Heart right ventricle (tissue), 16 donors: ENCODE measurements around the gene GALE. TPM values are rescaled to one million over a fixed set of nuclear protein-coding genes. Genes with fewer than 3 reads are reported as not detected.
"Not testable (repeated sequence)": the region's sequence is repeated elsewhere in the genome, so short reads cannot be mapped to it uniquely, and the experiment has no call there.

ENCODE experiments used
- ATAC-seq, 8 donors: fragments of 200-7000 bp; cut with Tn5 transposase; one replicate each; pipeline ENCODE4 v1.9.1; 2020; ENCODE audit warnings: mild to moderate bottlenecking in 8 of 8, moderate library complexity in 8 of 8, moderate number of reproducible peaks in 1 of 8
- DNase-seq, 2 donors: peaks; one replicate each; pipeline ENCODE4 v3.0.0-alpha.2; 2020
- H3K27ac ChIP-seq, 10 donors: fragments of 200-600 bp; sonication (generic) in 2 of 10; one replicate each; pipeline versions ENCODE4 v1.5.0 to v1.8.0; 2020 to 2022; ENCODE audit warnings: mild to moderate bottlenecking in 3 of 10
- H3K27me3 ChIP-seq, 7 donors: fragments of 200-600 bp; one replicate each; pipeline ENCODE4 v1.8.0; 2021 to 2022; ENCODE audit warnings: mild to moderate bottlenecking in 2 of 7
- H3K36me3 ChIP-seq, 9 donors: fragments of 200-600 bp; sonication (generic) in 1 of 9; one replicate each; pipeline versions ENCODE4 v1.5.0 to v1.8.0; 2020 to 2022; ENCODE audit warnings: mild to moderate bottlenecking in 2 of 9
- H3K4me1 ChIP-seq, 9 donors: fragments of 200-600 bp; sonication (generic) in 1 of 9; one replicate each; pipeline versions ENCODE4 v1.5.0 to v1.8.0; 2020 to 2022; ENCODE audit warnings: mild to moderate bottlenecking in 4 of 9
- H3K4me3 ChIP-seq, 10 donors: fragments of 200-600 bp; sonication (generic) in 2 of 10; one replicate each; pipeline versions ENCODE4 v1.5.0 to v1.8.0; 2020 to 2022; ENCODE audit warnings: mild to moderate bottlenecking in 7 of 10, moderate library complexity in 2 of 10
- H3K9me3 ChIP-seq, 11 donors: fragments of 200-600 bp in 10 of 11; sonication (generic) in 2 of 11; one replicate each; pipeline versions ENCODE4 v1.5.0 to v1.8.0; 2013 to 2022; ENCODE audit warnings: mild to moderate bottlenecking in 2 of 11, control low read depth in 1 of 11, moderate library complexity in 1 of 11
- WGBS, 2 donors: extraction: QIAGEN DNeasy Blood & Tissue Kit; methylation state at CpG; one replicate each; pipeline ENCODE4 v1.1.7; 2013; ENCODE audit warnings: inconsistent platforms in 1 of 2; 5-methylcytosine and 5-hydroxymethylcytosine counted together
- intact Hi-C, 10 donors: fragments of 100-400 bp; cut with DNase I; formaldehyde crosslinking; loops; one replicate each; pipeline versions ENCODE4 v1.11.1 to v1.14.2; 2022
- long read RNA-seq, 3 donors: library from polyadenylated mRNA; unstranded; transcript quantifications; one replicate each; pipeline ENCODE4 v2.0.0, GENCODE V29; 2020 to 2021
- polyA plus RNA-seq, 2 donors: library from polyadenylated mRNA; stranded (reverse); fragments of 200-250 nt; gene quantifications; one replicate each; pipeline ENCODE4 v1.2.3, GENCODE V29; 2013
- total RNA-seq, 10 donors: library from RNA; stranded (reverse); fragmentation: NEBNext Ultra II Directional in 3 of 10; extraction: Animal tissue kit (Norgen Biotek cat#: 25700) in 3 of 10; gene quantifications; one replicate each; pipeline versions ENCODE4 v1.2.1 to v1.2.4, GENCODE V29; 2021 to 2023
- TF ChIP-seq, protein P1 (sequence below), 9 donors: fragments of 200-600 bp; sonication (generic) in 2 of 9; IDR thresholded peaks; one replicate each; pipeline versions ENCODE4 v1.5.0 to v1.8.0; 2021 to 2022; ENCODE audit warnings: antibody characterized with exemption in 9 of 9, mild to moderate bottlenecking in 5 of 9, moderate library complexity in 1 of 9
- donor health status: Arrhythmogenic right ventricular cardiomyopathy.
- donor health status: ischemic (EF 13 %, LVEDD 7.1; RV severe dilation, severe dysfunction).
- donor health status: healthy with polysubstance abuse.
- donor health status: DM: no; HTN: yes; CAD: no.
- donor health status: DM: no; HTN: no; CAD: no.
- donor health status: ischemic (EF 25% LVEDD 6.9; RV normal size, moderate dysfunction).
- donor health status: ischemic (EF 25% LVEDD 5.7; RV mildly dilated, moderate dysfunction).
- donor health status: healthy.
- donor health status: DM: yes; HTN: yes; CAD: no.
- donor health status: Ischemic cardiomyopathy.
- donor health status: ischemic (EF 35%, LVEDD 5.7; RV mildly dilated, moderate dysfunction).
- donor health status: nonischemic (EF 11% LVEDD 7.7; RV severe dilation, severe dysfunction).
- donor health status: DM: yes; HTN: yes; CAD: no.
- donor health status: PGD.
- donor health status: ischemic (EF 29% LVEDD 5.4; RV normal size, mild dysfunction).
- donor health status: nonischemic (EF 23%, LVEDD 6.1; RV moderate dilation, normal function).

Gene GALE
- 10 to 100 TPM in 2 of 10 donors, 1 to 10 TPM in 8; 5.3 to 14.1 (median 7.9) TPM for total RNA-seq
- 10 to 100 TPM; 14.9 to 22.2 TPM for polyA plus RNA-seq
- long read RNA-seq, donor 1, transcript GALE-216 (12 exons, 1,566 nt) = major isoform, 5 of 6 reads
- long read RNA-seq, donor 1, partial matches to known transcripts = 0 of 6 reads
- long read RNA-seq, donor 1, other reads (novel, unspliced or antisense) = 1 of 6 reads
- long read RNA-seq, donor 2, transcript GALE-216 (12 exons, 1,566 nt) = major isoform, 6 of 16 reads
- long read RNA-seq, donor 2, partial matches to known transcripts = 3 of 16 reads
- long read RNA-seq, donor 2, other reads (novel, unspliced or antisense) = 5 of 16 reads
- long read RNA-seq, donor 3, transcript GALE-207 (11 exons, 1,563 nt) = minor isoform, 7 of 98 reads
- long read RNA-seq, donor 3, transcript GALE-216 (12 exons, 1,566 nt) = major isoform, 58 of 98 reads
- long read RNA-seq, donor 3, partial matches to known transcripts = 5 of 98 reads
- long read RNA-seq, donor 3, other reads (novel, unspliced or antisense) = 27 of 98 reads

DNA sequence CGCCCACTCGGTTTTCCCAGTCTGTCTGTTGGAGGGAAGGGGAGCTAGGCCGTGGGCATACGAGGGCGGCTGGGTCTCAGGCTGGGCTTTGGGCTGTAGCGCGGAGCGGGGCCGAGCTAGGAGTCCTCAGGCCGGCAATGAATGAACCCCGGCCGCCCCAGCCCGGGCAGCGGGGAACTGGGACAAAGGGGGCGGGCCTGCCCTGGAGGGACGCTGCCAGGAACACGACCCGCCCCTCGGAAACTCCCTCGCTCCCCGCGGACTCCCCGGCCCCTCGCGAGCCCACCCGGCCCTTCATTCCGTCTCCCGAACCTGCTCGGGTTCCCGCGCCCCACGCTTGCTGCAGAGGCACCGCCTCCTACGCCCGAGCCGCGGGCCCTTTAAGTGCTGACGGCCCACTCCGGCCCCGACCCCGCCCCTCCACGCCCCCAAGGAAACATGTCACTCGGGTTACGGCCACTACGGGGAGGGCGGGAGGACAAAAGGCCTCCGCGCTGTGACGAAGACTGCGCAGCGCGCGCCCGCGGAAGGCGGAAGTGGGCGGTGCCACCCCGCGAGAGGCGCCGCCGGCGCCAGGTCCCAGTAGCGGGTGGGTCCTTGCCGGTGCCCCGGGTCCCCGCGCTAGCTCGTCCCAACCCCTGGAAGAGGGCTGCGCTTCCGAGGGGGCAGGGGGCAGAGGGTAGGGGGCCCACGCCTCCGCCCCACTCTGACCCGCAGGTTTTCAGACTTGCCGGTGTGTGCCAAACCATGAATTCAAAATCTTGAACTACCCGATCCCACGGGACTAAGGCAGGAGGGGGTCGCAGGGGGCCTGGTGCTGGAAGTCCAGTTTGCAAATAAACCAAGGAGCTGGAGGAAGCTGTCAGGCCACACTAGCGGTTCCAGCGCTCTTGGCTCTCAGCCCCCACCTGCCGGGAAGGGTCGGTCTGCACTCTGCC, at the start of gene GALE:
TSS of gene GALE (minus strand) at position 355 of the 938 bp plus-strand sequence. CDS start 1,747 bp downstream, outside the sequence.
- Histone ChIP-seq H3K4me3 (peak within 1 kb of the TSS; percentile 72 to 98 (median 89)), H3K9me3 (no peaks in the 10 kb centered on the region), H3K27me3 (no peaks in the 10 kb centered on the region), H3K36me3 (peaks cover 0 to 53% (median 4%) of the 10 kb centered on the region in 9 donors), H3K27ac (peak within 1 kb of the TSS; percentile 78 to 98 (median 94)), H3K4me1 (peaks cover 11 to 26% (median 22%) of the 10 kb centered on the region in 9 donors)
- WGBS, 2 donors = 0% methylated on average over 80 to 81 of the region's 82 CpGs
- intact Hi-C loops = loop anchor here in 1 of 10 donors (10.0 kb wide), 1 partner anchor 64 kb away; the partner anchor contains the start of gene FUCA1
- TF ChIP-seq, protein P1, sequence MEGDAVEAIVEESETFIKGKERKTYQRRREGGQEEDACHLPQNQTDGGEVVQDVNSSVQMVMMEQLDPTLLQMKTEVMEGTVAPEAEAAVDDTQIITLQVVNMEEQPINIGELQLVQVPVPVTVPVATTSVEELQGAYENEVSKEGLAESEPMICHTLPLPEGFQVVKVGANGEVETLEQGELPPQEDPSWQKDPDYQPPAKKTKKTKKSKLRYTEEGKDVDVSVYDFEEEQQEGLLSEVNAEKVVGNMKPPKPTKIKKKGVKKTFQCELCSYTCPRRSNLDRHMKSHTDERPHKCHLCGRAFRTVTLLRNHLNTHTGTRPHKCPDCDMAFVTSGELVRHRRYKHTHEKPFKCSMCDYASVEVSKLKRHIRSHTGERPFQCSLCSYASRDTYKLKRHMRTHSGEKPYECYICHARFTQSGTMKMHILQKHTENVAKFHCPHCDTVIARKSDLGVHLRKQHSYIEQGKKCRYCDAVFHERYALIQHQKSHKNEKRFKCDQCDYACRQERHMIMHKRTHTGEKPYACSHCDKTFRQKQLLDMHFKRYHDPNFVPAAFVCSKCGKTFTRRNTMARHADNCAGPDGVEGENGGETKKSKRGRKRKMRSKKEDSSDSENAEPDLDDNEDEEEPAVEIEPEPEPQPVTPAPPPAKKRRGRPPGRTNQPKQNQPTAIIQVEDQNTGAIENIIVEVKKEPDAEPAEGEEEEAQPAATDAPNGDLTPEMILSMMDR (IDR thresholded peaks at IDR 0.05) = no peak
- ATAC-seq = peak; percentile 94 to 97 (median 96)
- DNase-seq = peak; percentile 98

DNA sequence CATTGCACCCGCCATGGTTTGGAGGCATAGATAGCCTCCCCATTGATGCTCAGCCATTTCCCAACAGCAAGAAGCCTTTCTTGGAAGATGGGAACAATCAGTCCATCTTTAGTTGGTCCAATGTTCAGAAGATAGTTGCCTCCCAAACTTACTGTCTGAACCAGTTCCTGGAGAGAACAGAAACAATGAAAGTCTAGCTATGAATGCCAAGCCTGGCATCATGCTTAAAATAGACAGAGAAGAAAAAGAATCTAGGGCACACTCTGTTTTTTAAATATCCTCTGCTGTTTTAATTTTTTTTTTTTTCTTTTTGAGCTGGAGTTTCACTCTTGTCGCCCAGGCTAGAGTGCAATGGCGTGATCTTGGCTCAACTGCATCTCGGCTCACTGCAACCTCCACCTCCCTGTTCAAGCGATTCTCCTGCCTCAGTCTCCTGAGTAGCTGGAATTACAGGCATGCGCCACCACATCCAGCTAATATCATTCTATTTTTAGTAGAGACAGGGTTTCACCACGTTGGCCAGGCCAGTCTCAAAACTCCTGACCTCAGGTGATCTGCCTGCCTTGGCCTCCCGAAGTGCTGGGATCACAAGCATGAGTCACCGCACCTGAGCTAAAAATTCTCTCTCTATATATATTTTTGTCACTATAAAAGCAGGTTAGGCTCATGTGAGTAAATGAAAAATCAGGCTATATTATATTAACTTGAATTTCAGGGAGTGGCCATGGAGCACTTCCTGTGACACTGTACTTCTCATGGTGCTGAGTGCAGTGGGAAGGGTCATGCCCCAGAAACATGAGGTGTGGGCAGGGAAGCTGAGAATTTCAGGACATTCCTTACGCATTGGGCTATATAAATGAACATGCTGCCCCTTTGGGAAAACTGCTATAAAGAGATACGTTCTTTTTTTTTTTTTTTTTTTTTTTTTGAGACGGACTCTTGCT, 48.4 kb upstream of the GALE start:
- H3K4me3 ChIP-seq = no peak overlapping the region
- H3K4me1 ChIP-seq = peaks cover 0 to 18% (median 0%) of the 10 kb centered on the region in 9 donors
- peak; percentile 29 to 92 (median 76) for ATAC-seq
- peaks cover 0 to 70% (median 32%) of the 10 kb centered on the region in 9 donors for H3K36me3 ChIP-seq
- 65 to 68% methylated on average over 12 of the region's 12 CpGs for WGBS, 2 donors
- DNase-seq = no peak
- peaks cover 0 to 9% (median 0%) of the 10 kb centered on the region in 11 donors for H3K9me3 ChIP-seq
- H3K27me3 ChIP-seq = no peaks in the 10 kb centered on the region
- TF ChIP-seq, protein P1 (IDR thresholded peaks at IDR 0.05) = no peak
- intact Hi-C loops = no loop called here
- peak overlapping the region; percentile 3 to 85 (median 64) for H3K27ac ChIP-seq

DNA sequence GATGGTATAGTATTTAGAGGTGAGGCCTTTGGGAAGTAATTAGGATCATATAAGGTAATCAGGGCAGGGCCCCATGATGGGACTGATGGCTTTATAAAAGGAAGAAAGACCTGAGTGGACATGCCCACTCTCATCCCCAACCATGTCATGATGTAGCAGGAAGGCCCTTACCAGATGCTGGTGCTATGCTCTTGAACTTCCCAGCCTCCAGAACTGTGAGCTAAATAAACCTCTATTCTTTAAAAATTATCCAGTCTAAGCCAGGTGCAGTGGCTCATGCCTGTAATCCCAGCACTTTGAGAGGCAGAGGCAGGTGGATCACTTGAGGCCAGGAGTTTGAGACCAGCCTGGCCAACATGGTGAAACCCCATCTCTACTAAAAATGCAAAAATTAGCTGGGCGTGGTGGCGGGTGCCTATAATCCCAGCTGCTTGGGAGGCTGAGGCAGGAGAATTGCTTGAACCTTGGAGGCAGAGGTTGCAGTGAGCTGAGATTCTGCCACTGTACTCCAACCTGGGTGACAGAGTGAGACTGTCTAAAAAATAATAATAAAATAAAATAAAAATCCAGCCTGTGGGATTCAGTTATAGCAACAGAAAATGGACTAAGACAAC, 47.0 kb upstream of the GALE start:
- WGBS, 2 donors = 97 to 100% methylated on average over 2 of the region's 2 CpGs
- DNase-seq, H3K4me3 ChIP-seq, ATAC-seq, intact Hi-C loops, H3K9me3 ChIP-seq, H3K27me3 ChIP-seq: not testable (repeated sequence)
- H3K36me3 ChIP-seq = peaks cover 0 to 74% (median 32%) of the 10 kb centered on the region in 9 donors
- H3K4me1 ChIP-seq = peaks cover 0 to 18% (median 0%) of the 10 kb centered on the region in 9 donors
- peak overlapping the region in 1 of 10 donors; percentile 74 for H3K27ac ChIP-seq

DNA sequence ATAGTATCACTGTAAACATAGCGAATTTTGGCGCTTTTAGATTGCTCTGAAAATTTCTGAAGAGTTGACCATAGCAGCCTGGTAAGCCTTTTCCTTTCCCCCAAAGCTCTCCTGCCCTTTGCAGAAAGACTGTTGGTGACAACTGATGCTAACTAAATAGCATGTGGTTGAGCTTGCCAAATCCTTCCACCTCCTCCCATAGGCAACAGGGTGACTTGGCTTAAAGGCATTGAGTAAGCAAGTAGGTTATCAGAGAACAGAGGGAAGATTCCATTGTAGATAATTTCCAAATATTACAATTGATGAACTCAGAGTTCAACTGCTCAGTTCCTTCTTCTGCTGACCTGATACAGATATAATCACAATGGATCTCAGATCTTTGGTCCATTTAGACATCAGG, 44.6 kb upstream of the GALE start:
- H3K27me3 ChIP-seq = no peaks in the 10 kb centered on the region
- peaks cover 0 to 9% (median 0%) of the 10 kb centered on the region in 11 donors for H3K9me3 ChIP-seq
- H3K36me3 ChIP-seq = peaks cover 0 to 62% (median 32%) of the 10 kb centered on the region in 9 donors
- WGBS, 2 donors = 95 to 100% methylated on average over 2 of the region's 2 CpGs
- no peak overlapping the region for H3K4me3 ChIP-seq
- intact Hi-C loops = no loop called here
- H3K27ac ChIP-seq = no peak overlapping the region
- DNase-seq (no peak), ATAC-seq (no peak)
- TF ChIP-seq, protein P1 (IDR thresholded peaks at IDR 0.05) = no peak
- H3K4me1 ChIP-seq = peaks cover 0 to 18% (median 0%) of the 10 kb centered on the region in 9 donors
